A673 (cell line): Measurements from ENCODE around the gene SLCO3A1. TPM values are rescaled to one million over a fixed set of nuclear protein-coding genes. Genes with fewer than 3 reads are reported as not detected.

Source experiments
- BruUV-seq: library from RNA; stranded (reverse); fragments of 400-500 nt; replicated peaks from 2 replicates; lab custom pipeline; 2021; lab: Mats Ljungman, UMichigan
- CTCF ChIA-PET: fragments of 300-600 bp; sonication (Branson Sonifier 250); formaldehyde crosslinking; loops from one replicate; lab custom pipeline; 2022; ENCODE audit warnings: antibody characterized with exemption; lab: Charles Lee
- POLR2A ChIA-PET: fragments of 300-600 bp; sonication (Branson Sonifier 250); formaldehyde crosslinking; loops from one replicate; lab custom pipeline; 2022; ENCODE audit warnings: antibody characterized with exemption; ENCODE audit not compliant: low non-redundant PET; lab: Charles Lee
- DNase-seq: peaks from one replicate; pipeline ENCODE4 v3.0.0-alpha.2; 2015; ENCODE audit warnings: low spot score
- H3K27ac ChIP-seq: fragments of 200-600 bp; sonication (generic); 2 replicates; pipeline ENCODE4 v1.5.1; 2016; ENCODE audit warnings: mixed run types, low read depth, mild to moderate bottlenecking, mixed read lengths, antibody characterized with exemption, low read length; ENCODE audit not compliant: poor library complexity, severe bottlenecking
- H3K27me3 ChIP-seq: fragments of 200-600 bp; sonication (generic); replicated peaks from 2 replicates; pipeline ENCODE4 v1.6.1; 2017; ENCODE audit warnings: mixed run types, low read depth, mild to moderate bottlenecking, mixed read lengths, antibody characterized with exemption, low read length; ENCODE audit not compliant: insufficient read depth, poor library complexity
- H3K36me3 ChIP-seq: fragments of 200-600 bp; sonication (generic); 2 replicates; pipeline ENCODE4 v1.6.1; 2016; ENCODE audit warnings: mixed run types, mild to moderate bottlenecking, mixed read lengths, antibody characterized with exemption, low read length; ENCODE audit not compliant: insufficient read depth, poor library complexity, severe bottlenecking
- H3K4me1 ChIP-seq: fragments of 200-600 bp; sonication (generic); 2 replicates; pipeline ENCODE4 v1.6.1; 2017; ENCODE audit warnings: mixed run types, mild to moderate bottlenecking, mixed read lengths, antibody characterized with exemption, low read length; ENCODE audit not compliant: insufficient read depth, poor library complexity, severe bottlenecking
- H3K4me3 ChIP-seq: fragments of 200-600 bp; sonication (generic); 2 replicates; pipeline ENCODE4 v1.5.1; 2016; ENCODE audit warnings: low read depth, mixed run types, mild to moderate bottlenecking, mixed read lengths, low read length; ENCODE audit not compliant: poor library complexity, severe bottlenecking
- H3K9me3 ChIP-seq: fragments of 200-600 bp; sonication (generic); 2 replicates; pipeline ENCODE4 v1.6.1; 2016; ENCODE audit warnings: mixed run types, low read depth, mild to moderate bottlenecking, mixed read lengths, antibody characterized with exemption, low read length; ENCODE audit not compliant: poor library complexity, severe bottlenecking
- CTCF ChIP-seq: fragments of 300-800, 200-600 bp; sonication (generic); conservative IDR thresholded peaks from 2 replicates; pipeline ENCODE4 v1.5.1; 2017; ENCODE audit warnings: low read depth, mild to moderate bottlenecking, antibody characterized with exemption, low read length, moderate library complexity, mixed read lengths
- EZH2 ChIP-seq: fragments of 200-600 bp; sonication (generic); IDR thresholded peaks from 2 replicates; pipeline ENCODE4 v1.6.1; 2017; ENCODE audit warnings: borderline replicate concordance, low read depth, mild to moderate bottlenecking, mixed read lengths, antibody characterized with exemption, low read length; ENCODE audit not compliant: poor library complexity, severe bottlenecking
- intact Hi-C: fragments of 100-400 bp; cut with micrococcal nuclease; formaldehyde crosslinking; loops from one replicate; pipeline ENCODE4 v1.10.0; 2022; ENCODE audit not compliant: unreplicated experiment
- total RNA-seq: library from RNA; stranded (reverse); gene quantifications from 2 replicates; pipeline ENCODE4 v1.2.3, GENCODE V29; 2021

The SLCO3A1 gene
- total RNA-seq, 1 experiment from 2014 or later, result 16.6 TPM

GRCh38 chr15:92163641-92164040 lies 310.1 kb downstream of the SLCO3A1 start:
- H3K4me1 ChIP-seq, result no peaks in the 10 kb centered on the region
- ChIA-PET CTCF (no interaction called here), POLR2A (no interaction called here)
- no peak overlapping the region for H3K27ac ChIP-seq
- no TSS peak for BruUV-seq
- no peaks in the 10 kb centered on the region for H3K9me3 ChIP-seq
- H3K27me3 ChIP-seq, result no peaks in the 10 kb centered on the region
- no peak for TF ChIP-seq CTCF
- TF ChIP-seq EZH2, result no peak
- H3K36me3 ChIP-seq, result no peaks in the 10 kb centered on the region
- intact Hi-C loops, result no loop called here
- DNase-seq, result no peak
- no peak overlapping the region for H3K4me3 ChIP-seq

GRCh38 chr15:92164327-92165000 lies 311.0 kb downstream of the SLCO3A1 start:
- Histone ChIP-seq H3K4me3 (no peak overlapping the region), H3K9me3 (no peaks in the 10 kb centered on the region), H3K27ac (no peak overlapping the region), H3K4me1 (no peaks in the 10 kb centered on the region), H3K27me3 (no peaks in the 10 kb centered on the region), H3K36me3 (no peaks in the 10 kb centered on the region)
- POLR2A ChIA-PET, result interaction anchor here (0.6 kb wide), 1 partner anchor 34 kb away, joined by 5 read pairs; no protein-coding TSS in a partner anchor
- TF ChIP-seq EZH2 (no peak), CTCF (no peak)
- intact Hi-C loops, result no loop called here
- BruUV-seq, result no TSS peak
- CTCF ChIA-PET, result no interaction called here
- DNase-seq, result no peak

- Histone ChIP-seq H3K4me3 (no peak overlapping the region), H3K27ac (no peak overlapping the region), H3K4me1 (no peaks in the 10 kb centered on the region), H3K27me3 (no peaks in the 10 kb centered on the region), H3K36me3 (no peaks in the 10 kb centered on the region), H3K9me3 (no peaks in the 10 kb centered on the region)
- POLR2A ChIA-PET, result no interaction called here
- CTCF ChIA-PET, result no interaction called here
- BruUV-seq, result no TSS peak
- DNase-seq, result no peak
- TF ChIP-seq CTCF, result no peak
- no peak for TF ChIP-seq EZH2
- intact Hi-C loops, result no loop called here
Observed at GRCh38 chr15:92165001-92165346, 311.5 kb downstream of the SLCO3A1 start.
